CD4-positive, alpha-beta T cell (primary cell): Measurements from ENCODE around the gene CRYBB3. TPM values are rescaled to one million over a fixed set of nuclear protein-coding genes. Genes with fewer than 3 reads are reported as not detected.

Experiments used
- ATAC-seq: fragments of 200-7000 bp; cut with Tn5 transposase; one replicate; pipeline ENCODE4 v1.10.0; 2022; ENCODE audit warnings: mild to moderate bottlenecking; ENCODE audit not compliant: poor library complexity
- CTCF ChIA-PET: fragments of 350-600 bp; sonication (Branson Sonifier 250); formaldehyde crosslinking; loops from one replicate; lab custom pipeline; 2021; ENCODE audit warnings: antibody characterized with exemption, inconsistent platforms; lab: Charles Lee
- POLR2A ChIA-PET: fragments of 350-600 bp; sonication (Branson Sonifier 250); formaldehyde crosslinking; loops from one replicate; lab custom pipeline; 2021; ENCODE audit warnings: antibody characterized with exemption, inconsistent platforms; lab: Charles Lee
- DNase-seq, 14 experiments: peaks; one replicate each; pipeline ENCODE4 v3.0.0-alpha.2; 2013 to 2020; ENCODE audit warnings: mixed read lengths in 2 of 14
- H3K27ac ChIP-seq, 2 donors: one replicate each; pipeline versions ENCODE4 v1.5.1 to v1.7.0; 2013; ENCODE audit warnings: low read length in 2 of 2, low read depth in 1 of 2, mild to moderate bottlenecking in 1 of 2
- H3K27me3 ChIP-seq, 2 experiments: 1 replicate in 1 of 2; 2 replicates in 1 of 2; pipeline versions ENCODE4 v1.6.1 to v1.7.0; 2013; ENCODE audit warnings: low read length in 2 of 2, control low read depth in 1 of 2, mild to moderate bottlenecking in 1 of 2, moderate library complexity in 1 of 2; ENCODE audit not compliant: insufficient read depth in 2 of 2, control insufficient read depth in 1 of 2
- H3K36me3 ChIP-seq: one replicate; pipeline ENCODE4 v1.6.1; 2013; ENCODE audit warnings: low read length, control low read depth; ENCODE audit not compliant: insufficient read depth
- H3K4me1 ChIP-seq: one replicate; pipeline ENCODE4 v1.6.1; 2013; ENCODE audit warnings: low read length, control low read depth; ENCODE audit not compliant: insufficient read depth
- H3K4me3 ChIP-seq: one replicate; pipeline ENCODE4 v1.5.1; 2013; ENCODE audit warnings: mild to moderate bottlenecking, low read length, moderate library complexity
- H3K9me3 ChIP-seq, 2 experiments: 1 replicate in 1 of 2; 2 replicates in 1 of 2; pipeline versions ENCODE4 v1.6.1 to v1.7.0; 2013; ENCODE audit warnings: low read length in 2 of 2, mild to moderate bottlenecking in 2 of 2, control low read depth in 1 of 2, moderate library complexity in 1 of 2; ENCODE audit not compliant: control insufficient read depth in 1 of 2, insufficient read depth in 1 of 2
- H3K27ac Mint-ChIP-seq: one replicate; pipeline ENCODE4 v1.8.0; 2020; ENCODE audit warnings: mixed read lengths
- H3K27me3 Mint-ChIP-seq: one replicate; pipeline ENCODE4 v1.8.0; 2021; ENCODE audit warnings: mixed read lengths
- H3K36me3 Mint-ChIP-seq: one replicate; pipeline ENCODE4 v1.8.0; 2021; ENCODE audit warnings: low read depth, mixed read lengths
- H3K4me1 Mint-ChIP-seq: one replicate; pipeline ENCODE4 v1.8.0; 2021; ENCODE audit warnings: low read depth, mixed read lengths
- H3K4me3 Mint-ChIP-seq: one replicate; pipeline ENCODE4 v1.8.0; 2020; ENCODE audit warnings: mild to moderate bottlenecking, mixed read lengths
- H3K9me3 Mint-ChIP-seq: one replicate; pipeline ENCODE4 v1.8.0; 2020; ENCODE audit warnings: mixed read lengths
- CTCF ChIP-seq: fragments of 200-600 bp; IDR thresholded peaks from one replicate; pipeline ENCODE4 v1.8.0; 2022; ENCODE audit warnings: antibody characterized with exemption, mild to moderate bottlenecking
- intact Hi-C, 2 experiments: fragments of 100-400 bp; cut with DNase I in 1 of 2; cut with micrococcal nuclease in 1 of 2; formaldehyde crosslinking; loops; one replicate each; pipeline versions ENCODE4 v1.15.1 to v1.9.0; 2023 to 2025; cut with DNase I, micrococcal nuclease
- total RNA-seq, 174 experiments: library from RNA in 2 of 174; stranded (reverse) in 2 of 174; gene quantifications; one replicate each; pipeline ENCODE4 v1.2.3 and lab custom pipeline; 2021 to 2026

The CRYBB3 gene
- total RNA-seq, 2 experiments from 2014 or later, result not detected

GRCh38 chr22:25176175-25176574, 23.5 kb upstream of the CRYBB3 start:
- H3K36me3 ChIP-seq, result no peaks in the 10 kb centered on the region
- intact Hi-C loops, result no loop called here
- CTCF ChIA-PET, result no interaction called here
- Mint-ChIP-seq H3K4me3 (no peak overlapping the region), H3K27ac (no peak overlapping the region), H3K4me1 (no peaks in the 10 kb centered on the region), H3K36me3 (peaks cover 80% of the 10 kb centered on the region), H3K9me3 (no peaks in the 10 kb centered on the region), H3K27me3 (no peaks in the 10 kb centered on the region)
- peaks cover 0 to 20% of the 10 kb centered on the region in 2 experiments for H3K9me3 ChIP-seq
- POLR2A ChIA-PET, result no interaction called here
- H3K27me3 ChIP-seq, result no peaks in the 10 kb centered on the region
- no peak overlapping the region for H3K4me3 ChIP-seq
- no peaks in the 10 kb centered on the region for H3K4me1 ChIP-seq
- no peak overlapping the region for H3K27ac ChIP-seq
- DNase-seq (no peak), ATAC-seq (no peak)
- no peak for TF ChIP-seq CTCF

GRCh38 chr22:25176799-25177198, 22.9 kb upstream of the CRYBB3 start:
- H3K27me3 ChIP-seq, result no peaks in the 10 kb centered on the region
- intact Hi-C loops, result no loop called here
- peaks cover 0 to 20% of the 10 kb centered on the region in 2 experiments for H3K9me3 ChIP-seq
- Mint-ChIP-seq H3K36me3 (peaks cover 77% of the 10 kb centered on the region), H3K9me3 (no peaks in the 10 kb centered on the region), H3K27me3 (no peaks in the 10 kb centered on the region), H3K4me3 (no peak overlapping the region), H3K4me1 (no peaks in the 10 kb centered on the region), H3K27ac (no peak overlapping the region)
- no peaks in the 10 kb centered on the region for H3K4me1 ChIP-seq
- DNase-seq, result no peak
- no peak for ATAC-seq
- POLR2A ChIA-PET, result no interaction called here
- CTCF ChIA-PET, result no interaction called here
- no peak for TF ChIP-seq CTCF
- no peak overlapping the region for H3K4me3 ChIP-seq
- no peak overlapping the region for H3K27ac ChIP-seq
- H3K36me3 ChIP-seq, result no peaks in the 10 kb centered on the region

- Mint-ChIP-seq H3K36me3 (peaks cover 75% of the 10 kb centered on the region), H3K4me3 (no peak overlapping the region), H3K27me3 (no peaks in the 10 kb centered on the region), H3K9me3 (no peaks in the 10 kb centered on the region), H3K4me1 (no peaks in the 10 kb centered on the region), H3K27ac (no peak overlapping the region)
- Histone ChIP-seq H3K27me3 (no peaks in the 10 kb centered on the region), H3K4me3 (no peak overlapping the region), H3K4me1 (no peaks in the 10 kb centered on the region), H3K9me3 (peaks cover 0 to 20% of the 10 kb centered on the region in 2 experiments), H3K27ac (no peak overlapping the region), H3K36me3 (no peaks in the 10 kb centered on the region)
- ATAC-seq (no peak), DNase-seq (no peak)
- ChIA-PET POLR2A (no interaction called here), CTCF (no interaction called here)
- TF ChIP-seq CTCF, result no peak
- intact Hi-C loops, result no loop called here
These were observed 22.4 kb upstream of the CRYBB3 start for GRCh38 chr22:25177226-25177625.
